ENCODE measurements around the gene SLC6A4. TPM values are rescaled to one million over a fixed set of nuclear protein-coding genes. Genes with fewer than 3 reads are reported as not detected.

SLC6A4 gene
- total RNA-seq, 1 experiment from 2014 or later, result 0.02 TPM

- Histone ChIP-seq H4K91ac (ENCODE audit: insufficient read length, low read depth, low read length) (no peak overlapping the region), H2BK20ac (ENCODE audit: low read depth, low read length, poor library complexity, severe bottlenecking) (no peak overlapping the region)
Observed at GRCh38 chr17:30226878-30227277, 8.6 kb downstream of the SLC6A4 start.

More at GRCh38 chr17:30226878-30227277, 8.6 kb downstream of the SLC6A4 start:
- H4K5ac ChIP-seq (ENCODE audit: insufficient read length, low read depth, low read length), result no peak overlapping the region
- peaks cover 16 to 22% of the 10 kb centered on the region in 2 experiments for H3K4me1 Mint-ChIP-seq
- no peak overlapping the region for H3K4ac ChIP-seq (ENCODE audit: low read depth, low read length)
- no peaks in the 10 kb centered on the region for H3K9me3 ChIP-seq (ENCODE audit: control insufficient read depth, low read depth, low read length)
- H3K27me3 ChIP-seq (ENCODE audit: insufficient read depth, low read length), result no peaks in the 10 kb centered on the region
- no peaks in the 10 kb centered on the region for H3K4me1 ChIP-seq (ENCODE audit: insufficient read depth, low read length)
- no peak overlapping the region for H2BK15ac ChIP-seq (ENCODE audit: low read depth, low read length)
- H2AFZ ChIP-seq (ENCODE audit: low read length), result no peak overlapping the region
- no peak overlapping the region for H3K27ac ChIP-seq (ENCODE audit: insufficient read length, low read depth, low read length)
- no peak overlapping the region for H2BK120ac ChIP-seq (ENCODE audit: low read depth, low read length, poor library complexity, severe bottlenecking)
- no peak overlapping the region for H2AK5ac ChIP-seq (ENCODE audit: insufficient read length, low read length)
- H3K9ac ChIP-seq (ENCODE audit: extremely low read depth, insufficient read length, low read length), result no peak overlapping the region
- H3K9me3 Mint-ChIP-seq, result no peaks in the 10 kb centered on the region
- H3K18ac ChIP-seq (ENCODE audit: insufficient read length, low read depth, low read length), result no peak overlapping the region
- H4K8ac ChIP-seq (replicated peaks; ENCODE audit: insufficient read length, low read depth, low read length), result no peak overlapping the region
- peaks cover 25% of the 10 kb centered on the region for H3K27me3 Mint-ChIP-seq (ENCODE audit: low read depth)
- no peak overlapping the region for H2BK12ac ChIP-seq (ENCODE audit: insufficient read length, low read depth, low read length)
- no peaks in the 10 kb centered on the region for H3K79me2 ChIP-seq (ENCODE audit: insufficient read depth, low read length)
- H3K23ac ChIP-seq (ENCODE audit: insufficient read length, low read depth, low read length), result no peak overlapping the region
- H3K27ac Mint-ChIP-seq, result no peak overlapping the region; a peak in 1 of 7 replicates
- WGBS (ENCODE audit: extremely low coverage, insufficient read length, low lambda C conversion rate), result no CpG with 5 or more reads among the region's 10 CpGs
- no peak overlapping the region for H3K14ac ChIP-seq (ENCODE audit: insufficient read depth, low read length)
- TF ChIP-seq CTCF (conservative IDR thresholded peaks at IDR 0.05), result no peak
- no peak overlapping the region for H3K56ac ChIP-seq (ENCODE audit: insufficient read length, low read depth, low read length)
- H4K20me1 ChIP-seq (ENCODE audit: control insufficient read depth, insufficient read depth, insufficient read length), result no peaks in the 10 kb centered on the region
- H3K4me2 ChIP-seq (ENCODE audit: insufficient read depth, insufficient read length, low read length), result no peak overlapping the region
- H3K4me3 Mint-ChIP-seq, result no peak overlapping the region
- H3K36me3 Mint-ChIP-seq (ENCODE audit: insufficient read depth in 1 of 3, low read depth in 3 of 3), result no peaks in the 10 kb centered on the region
- no peaks in the 10 kb centered on the region for H3K79me1 ChIP-seq (ENCODE audit: insufficient read depth, low read depth, low read length, poor library complexity, severe bottlenecking)
- no peak overlapping the region for H2BK5ac ChIP-seq (ENCODE audit: insufficient read length, low read length)
- H3T11ph ChIP-seq (ENCODE audit: low read length), result no peak overlapping the region
- DNase-seq, result no peak
- H3K23me2 ChIP-seq (ENCODE audit: insufficient read length, low read depth, low read length, poor library complexity, severe bottlenecking), result peaks cover 4% of the 10 kb centered on the region

Measured in H9 (cell line).